Astrocyte (in vitro differentiated cells and primary cell): ENCODE measurements around the gene MTURN.

ENCODE experiments used
- EZH2 ChIP-seq: IDR thresholded peaks from 2 replicates; pipeline ENCODE4 v1.6.1; 2012; ENCODE audit warnings: mild to moderate bottlenecking, low read length, inconsistent platforms; ENCODE audit not compliant: insufficient read depth
- TF ChIP-seq, protein P1 (sequence below): IDR thresholded peaks from 2 replicates; pipeline ENCODE4 v1.5.1; 2011; ENCODE audit warnings: low read depth, mild to moderate bottlenecking, inconsistent platforms, low read length, moderate library complexity; ENCODE audit not compliant: insufficient read depth

GRCh38 chr7:30176463-30177109, 41.8 kb downstream of the MTURN start:
- TF ChIP-seq, protein P1, sequence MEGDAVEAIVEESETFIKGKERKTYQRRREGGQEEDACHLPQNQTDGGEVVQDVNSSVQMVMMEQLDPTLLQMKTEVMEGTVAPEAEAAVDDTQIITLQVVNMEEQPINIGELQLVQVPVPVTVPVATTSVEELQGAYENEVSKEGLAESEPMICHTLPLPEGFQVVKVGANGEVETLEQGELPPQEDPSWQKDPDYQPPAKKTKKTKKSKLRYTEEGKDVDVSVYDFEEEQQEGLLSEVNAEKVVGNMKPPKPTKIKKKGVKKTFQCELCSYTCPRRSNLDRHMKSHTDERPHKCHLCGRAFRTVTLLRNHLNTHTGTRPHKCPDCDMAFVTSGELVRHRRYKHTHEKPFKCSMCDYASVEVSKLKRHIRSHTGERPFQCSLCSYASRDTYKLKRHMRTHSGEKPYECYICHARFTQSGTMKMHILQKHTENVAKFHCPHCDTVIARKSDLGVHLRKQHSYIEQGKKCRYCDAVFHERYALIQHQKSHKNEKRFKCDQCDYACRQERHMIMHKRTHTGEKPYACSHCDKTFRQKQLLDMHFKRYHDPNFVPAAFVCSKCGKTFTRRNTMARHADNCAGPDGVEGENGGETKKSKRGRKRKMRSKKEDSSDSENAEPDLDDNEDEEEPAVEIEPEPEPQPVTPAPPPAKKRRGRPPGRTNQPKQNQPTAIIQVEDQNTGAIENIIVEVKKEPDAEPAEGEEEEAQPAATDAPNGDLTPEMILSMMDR: no peak
- TF ChIP-seq EZH2: no peak
